Fibroblast of skin of back (primary cell): ENCODE data around the gene GJB3.
"Not testable (repeated sequence)": the region's sequence is repeated elsewhere in the genome, so short reads cannot be mapped to it uniquely, and the experiment has no call there.

Source experiments
- DNase-seq: peaks from one replicate; pipeline ENCODE4 v3.0.0-alpha.2; 2013

Gene GJB3

DNA sequence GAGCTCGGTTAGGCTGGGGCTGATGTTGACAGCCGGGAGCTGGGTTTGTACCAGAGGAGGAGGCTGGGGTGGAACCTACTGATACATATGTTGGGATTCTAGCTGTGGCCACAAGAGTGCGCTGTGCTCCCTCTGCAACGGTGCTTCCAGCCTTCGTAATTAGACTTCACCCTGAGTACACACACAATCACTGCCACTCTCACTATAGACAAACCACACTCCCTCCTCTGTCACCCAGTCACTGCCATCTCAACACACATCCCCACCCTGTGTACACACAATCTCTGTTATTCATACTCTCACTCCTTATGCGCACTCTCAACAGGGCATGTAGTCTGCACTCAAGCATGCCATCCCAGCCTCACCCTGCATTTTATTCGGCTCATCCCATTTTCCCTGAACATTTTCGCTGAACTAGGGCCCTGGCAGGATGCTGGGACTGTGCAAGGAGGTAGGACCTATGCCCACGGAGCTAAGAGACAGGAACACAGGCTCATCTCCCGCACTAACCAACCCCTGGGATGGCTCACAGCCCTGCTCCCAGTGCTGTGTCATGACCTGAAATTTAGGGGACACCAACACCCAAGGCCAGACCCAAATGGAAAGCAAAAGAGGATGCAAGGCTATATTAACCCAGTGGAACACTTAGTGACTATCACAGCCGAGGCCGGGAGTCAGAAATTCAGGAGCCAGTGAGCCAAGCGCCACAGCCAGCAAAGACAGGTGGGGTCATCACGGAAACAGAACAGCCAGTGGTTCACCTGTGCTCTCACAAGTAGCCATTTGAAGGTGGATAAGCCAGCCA lies 5.7 kb downstream of the GJB3 start:
- peak; percentile 59 for DNase-seq

- peak; percentile 19 for DNase-seq
These were observed 6.7 kb downstream of the GJB3 start for GRCh38 chr1:34787461-34788420.

DNA sequence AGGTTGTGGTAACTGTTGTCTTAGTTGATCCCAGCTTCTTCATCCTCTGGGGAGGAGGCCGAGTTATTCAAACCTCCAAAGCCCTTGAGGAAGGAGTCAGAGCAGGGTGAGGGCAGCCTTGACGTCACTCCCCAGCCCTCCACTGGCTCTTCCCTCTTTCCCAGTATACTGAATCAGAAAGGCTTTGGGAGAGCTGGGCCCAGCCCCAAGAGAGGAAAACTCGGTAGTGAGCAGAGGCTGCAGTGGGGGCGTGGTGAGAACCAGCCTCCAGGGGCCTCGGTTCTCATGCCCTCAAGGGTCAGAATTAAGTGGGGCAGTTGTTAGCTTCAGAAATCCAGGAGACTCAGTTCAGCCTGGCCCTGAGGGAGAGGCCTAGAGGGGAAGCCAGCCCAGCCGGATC lies 10.0 kb downstream of the GJB3 start:
- no peak for DNase-seq

GRCh38 chr1:34792424-34792823 lies 11.4 kb downstream of the GJB3 start:
- DNase-seq, result no peak

GRCh38 chr1:34792868-34793727 lies 12.1 kb downstream of the GJB3 start, which contains the start of gene GJA4:
Gene GJA4 (plus strand): TSS chr1:34792999. CDS start chr1:34794214, 1,215 bp downstream.
- no peak for DNase-seq

- DNase-seq, result no peak
These were observed 13.2 kb downstream of the GJB3 start for GRCh38 chr1:34794001-34794789.

- no peak for DNase-seq
These were observed 13.8 kb downstream of the GJB3 start for GRCh38 chr1:34794790-34795180.

GRCh38 chr1:34795916-34796315 lies 14.9 kb downstream of the GJB3 start:
- DNase-seq, result no peak

- no peak for DNase-seq
These were observed 16.0 kb downstream of the GJB3 start for GRCh38 chr1:34796990-34797389.

GRCh38 chr1:34800214-34800613 lies 19.2 kb downstream of the GJB3 start:
- DNase-seq, result peak; percentile 8

GRCh38 chr1:34803770-34804169 lies 22.8 kb downstream of the GJB3 start:
- no peak for DNase-seq

DNA sequence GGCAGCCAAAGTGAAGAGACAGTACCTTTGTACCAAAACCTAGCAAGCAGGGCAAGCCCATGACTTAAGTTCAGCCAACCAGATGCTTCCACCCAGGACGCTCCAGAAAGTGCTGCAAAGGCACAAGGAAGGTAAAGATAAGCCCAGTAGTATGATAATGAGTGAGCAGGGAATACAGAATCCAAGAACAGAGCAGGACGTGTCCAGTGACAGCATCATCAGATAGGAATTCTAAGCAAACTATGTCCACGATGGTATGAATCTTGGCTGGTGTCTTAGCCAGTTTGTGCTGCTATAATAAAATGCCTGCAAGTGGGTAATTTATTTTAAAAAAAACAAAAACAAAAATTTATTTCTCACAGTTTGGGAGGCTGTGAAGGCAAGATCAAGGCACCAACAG lies 25.4 kb downstream of the GJB3 start:
- peak; percentile 45 for DNase-seq

DNA sequence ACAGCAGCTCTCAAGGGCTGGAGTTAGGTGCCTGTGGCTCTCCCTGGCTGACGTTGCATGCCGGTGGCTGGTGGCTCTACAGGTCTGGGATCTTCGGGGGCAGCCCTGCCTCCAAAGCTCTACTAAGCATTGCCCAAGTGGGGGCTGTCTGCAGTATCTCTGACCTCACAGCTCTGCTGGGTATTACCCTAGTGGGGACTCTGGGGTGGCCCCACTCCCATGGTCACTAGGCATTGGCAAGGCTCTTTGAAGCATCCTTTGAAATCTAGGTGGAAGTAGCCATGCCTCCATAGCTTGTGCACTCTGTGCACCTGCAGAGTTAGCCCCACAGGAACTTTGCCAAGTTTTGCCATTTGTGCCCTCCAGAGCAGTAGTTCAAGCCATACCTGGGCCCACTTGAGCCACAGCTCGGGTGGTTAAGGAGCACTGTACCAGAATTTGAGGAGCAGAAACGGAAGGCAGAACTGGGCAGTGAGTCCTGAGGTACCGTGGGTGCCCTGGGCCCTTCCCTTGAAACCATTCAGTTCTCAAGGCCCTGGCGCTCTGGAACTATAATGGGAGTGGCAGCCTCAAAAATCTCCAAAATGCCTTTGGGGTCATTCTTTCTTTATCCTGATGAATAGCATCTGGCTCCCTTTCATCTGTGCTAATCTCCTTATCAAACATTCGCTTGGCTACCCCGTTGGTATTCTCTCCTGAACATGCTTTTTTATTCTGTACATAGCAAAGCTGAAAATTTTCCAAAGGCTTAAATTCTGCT lies 27.2 kb downstream of the GJB3 start:
- no peak for DNase-seq

- not testable (repeated sequence) for DNase-seq
These were observed 29.8 kb downstream of the GJB3 start for GRCh38 chr1:34810781-34811180.

- no peak for DNase-seq
These were observed 35.3 kb downstream of the GJB3 start for GRCh38 chr1:34816332-34816731.

DNA sequence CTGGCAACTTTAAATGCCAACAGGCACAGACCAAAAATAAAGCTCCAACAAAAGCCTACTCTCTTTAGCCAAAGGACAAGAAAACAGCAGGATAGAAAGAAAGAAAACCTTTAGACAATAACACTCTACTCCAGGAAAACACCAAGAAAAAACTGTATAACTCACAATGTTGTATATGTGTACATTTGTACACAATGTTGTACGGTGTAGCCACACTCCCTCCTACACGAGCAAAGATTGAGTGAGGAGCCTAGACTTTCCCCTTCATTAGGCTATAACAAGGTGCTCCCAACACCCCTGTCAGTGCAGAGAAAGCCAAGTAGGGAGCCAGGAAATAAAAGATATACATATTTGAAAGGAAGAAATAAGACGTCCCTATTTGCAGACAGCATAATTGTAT lies 35.8 kb downstream of the GJB3 start:
- DNase-seq, result no peak

- DNase-seq, result not testable (repeated sequence)
These were observed 37.8 kb downstream of the GJB3 start for GRCh38 chr1:34818862-34819261.

- DNase-seq, result no peak
These were observed 41.2 kb downstream of the GJB3 start for GRCh38 chr1:34822202-34822601.

- no peak for DNase-seq
These were observed 43.9 kb downstream of the GJB3 start for GRCh38 chr1:34824817-34825454.

DNA sequence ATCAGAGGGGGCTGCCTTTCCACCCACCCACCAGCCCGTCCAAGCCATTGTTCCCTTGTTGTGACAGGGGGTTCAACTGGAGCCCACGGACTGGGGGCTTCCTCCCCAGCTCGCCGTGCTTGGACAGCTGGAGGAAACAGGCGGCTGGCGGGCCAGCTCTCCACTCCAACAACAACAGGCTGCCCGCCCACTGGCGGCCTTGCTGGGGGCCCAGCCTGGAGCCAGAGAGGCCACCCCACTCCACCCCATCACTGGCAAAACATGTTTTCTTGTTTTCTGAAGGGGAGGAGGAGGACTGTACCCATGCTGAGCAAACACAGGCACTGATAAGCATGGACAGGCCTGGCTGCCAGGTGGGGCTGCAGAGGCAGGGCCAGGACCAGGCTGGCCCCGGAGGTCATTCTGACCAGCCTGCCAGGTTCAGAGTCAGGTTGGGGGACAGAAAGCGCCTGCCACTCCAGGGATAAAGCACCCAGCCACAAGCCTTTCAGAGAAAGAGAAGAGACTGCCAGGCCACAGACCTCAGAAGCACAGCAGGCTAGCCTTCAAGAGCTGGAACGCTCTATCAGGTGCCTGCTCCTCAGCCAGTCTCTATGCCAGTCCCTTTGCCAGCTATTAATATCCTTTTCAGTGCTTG lies 44.6 kb downstream of the GJB3 start:
- no peak for DNase-seq
